ENCODE data around the gene RYK. TPM values are rescaled to one million over a fixed set of nuclear protein-coding genes. Genes with fewer than 3 reads are reported as not detected.

Gene RYK
- total RNA-seq, 4 donors from 2014 or later, result 54.3 to 225 (median 138) TPM

DNA sequence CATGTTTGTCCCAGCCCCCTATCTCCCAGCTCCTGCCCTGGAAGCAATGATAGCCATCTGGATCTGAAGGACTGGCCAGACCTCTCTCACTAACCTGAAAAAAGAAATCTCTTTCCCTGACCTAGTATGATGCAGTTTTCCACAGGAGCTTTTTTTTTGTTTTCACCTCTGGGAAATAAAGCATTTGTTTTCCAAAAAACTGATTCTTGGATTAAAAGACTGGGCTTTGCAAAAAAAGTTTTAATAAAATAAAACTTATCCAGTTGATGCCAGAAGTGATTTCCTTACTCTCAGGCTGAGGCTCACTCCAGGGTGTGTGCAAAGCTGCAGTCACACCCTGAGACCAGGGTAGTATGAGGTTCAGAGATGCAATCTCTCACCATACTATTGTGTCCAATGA, 104.0 kb downstream of the RYK start:
- TF ChIP-seq, protein P1, sequence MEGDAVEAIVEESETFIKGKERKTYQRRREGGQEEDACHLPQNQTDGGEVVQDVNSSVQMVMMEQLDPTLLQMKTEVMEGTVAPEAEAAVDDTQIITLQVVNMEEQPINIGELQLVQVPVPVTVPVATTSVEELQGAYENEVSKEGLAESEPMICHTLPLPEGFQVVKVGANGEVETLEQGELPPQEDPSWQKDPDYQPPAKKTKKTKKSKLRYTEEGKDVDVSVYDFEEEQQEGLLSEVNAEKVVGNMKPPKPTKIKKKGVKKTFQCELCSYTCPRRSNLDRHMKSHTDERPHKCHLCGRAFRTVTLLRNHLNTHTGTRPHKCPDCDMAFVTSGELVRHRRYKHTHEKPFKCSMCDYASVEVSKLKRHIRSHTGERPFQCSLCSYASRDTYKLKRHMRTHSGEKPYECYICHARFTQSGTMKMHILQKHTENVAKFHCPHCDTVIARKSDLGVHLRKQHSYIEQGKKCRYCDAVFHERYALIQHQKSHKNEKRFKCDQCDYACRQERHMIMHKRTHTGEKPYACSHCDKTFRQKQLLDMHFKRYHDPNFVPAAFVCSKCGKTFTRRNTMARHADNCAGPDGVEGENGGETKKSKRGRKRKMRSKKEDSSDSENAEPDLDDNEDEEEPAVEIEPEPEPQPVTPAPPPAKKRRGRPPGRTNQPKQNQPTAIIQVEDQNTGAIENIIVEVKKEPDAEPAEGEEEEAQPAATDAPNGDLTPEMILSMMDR (IDR thresholded peaks at IDR 0.05), result no peak
- no peak for TF ChIP-seq POLR2A (IDR thresholded peaks at IDR 0.05)
- Histone ChIP-seq H3K9me3 (no peaks in the 10 kb centered on the region), H3K4me1 (no peaks in the 10 kb centered on the region), H3K27ac (no peak overlapping the region), H3K27me3 (no peaks in the 10 kb centered on the region), H3K36me3 (no peaks in the 10 kb centered on the region), H3K4me3 (no peak overlapping the region)
- intact Hi-C loops (cut with DNase I; ENCODE audit: low total_unique reads), result no loop called here
- DNase-seq, result no peak

- H3K27me3 ChIP-seq, result no peaks in the 10 kb centered on the region
- TF ChIP-seq POLR2A (IDR thresholded peaks at IDR 0.05), result no peak
- TF ChIP-seq, protein P1 (IDR thresholded peaks at IDR 0.05), result no peak
- no peaks in the 10 kb centered on the region for H3K4me1 ChIP-seq
- no peaks in the 10 kb centered on the region for H3K36me3 ChIP-seq
- H3K27ac ChIP-seq, result peak overlapping the region in 1 of 2 donors; percentile 15
- H3K4me3 ChIP-seq, result no peak overlapping the region
- H3K9me3 ChIP-seq, result no peaks in the 10 kb centered on the region
- DNase-seq, result no peak
- intact Hi-C loops (cut with DNase I; ENCODE audit: low total_unique reads), result no loop called here
Observed at GRCh38 chr3:134145183-134145582, 105.5 kb downstream of the RYK start.

DNA sequence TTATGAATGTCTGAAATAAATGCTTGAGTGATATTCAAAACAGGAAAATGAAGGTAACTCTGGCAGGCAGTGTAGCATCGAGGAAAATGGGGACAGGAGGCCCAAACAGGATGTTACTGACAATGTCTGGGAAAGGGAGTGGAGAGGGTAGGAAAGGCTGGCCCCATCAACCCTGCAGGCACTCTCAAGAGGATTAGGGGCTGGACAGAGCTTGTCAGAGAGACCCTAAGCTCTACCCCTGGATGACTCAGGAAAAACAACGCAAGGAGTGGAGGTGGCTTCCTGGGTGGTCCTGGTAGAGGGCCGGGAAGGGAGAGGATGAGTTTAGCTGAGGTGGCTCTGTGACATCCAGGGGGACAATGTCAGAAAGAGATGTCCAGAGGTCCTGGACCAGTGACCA, 106.0 kb downstream of the RYK start:
- intact Hi-C loops (cut with DNase I; ENCODE audit: low total_unique reads), result no loop called here
- Histone ChIP-seq H3K4me1 (no peaks in the 10 kb centered on the region), H3K27me3 (no peaks in the 10 kb centered on the region), H3K9me3 (no peaks in the 10 kb centered on the region), H3K27ac (peak overlapping the region in 1 of 2 donors; percentile 15), H3K36me3 (no peaks in the 10 kb centered on the region), H3K4me3 (no peak overlapping the region)
- DNase-seq, result no peak
- TF ChIP-seq, protein P1 (IDR thresholded peaks at IDR 0.05), result no peak
- TF ChIP-seq POLR2A (IDR thresholded peaks at IDR 0.05), result no peak

DNA sequence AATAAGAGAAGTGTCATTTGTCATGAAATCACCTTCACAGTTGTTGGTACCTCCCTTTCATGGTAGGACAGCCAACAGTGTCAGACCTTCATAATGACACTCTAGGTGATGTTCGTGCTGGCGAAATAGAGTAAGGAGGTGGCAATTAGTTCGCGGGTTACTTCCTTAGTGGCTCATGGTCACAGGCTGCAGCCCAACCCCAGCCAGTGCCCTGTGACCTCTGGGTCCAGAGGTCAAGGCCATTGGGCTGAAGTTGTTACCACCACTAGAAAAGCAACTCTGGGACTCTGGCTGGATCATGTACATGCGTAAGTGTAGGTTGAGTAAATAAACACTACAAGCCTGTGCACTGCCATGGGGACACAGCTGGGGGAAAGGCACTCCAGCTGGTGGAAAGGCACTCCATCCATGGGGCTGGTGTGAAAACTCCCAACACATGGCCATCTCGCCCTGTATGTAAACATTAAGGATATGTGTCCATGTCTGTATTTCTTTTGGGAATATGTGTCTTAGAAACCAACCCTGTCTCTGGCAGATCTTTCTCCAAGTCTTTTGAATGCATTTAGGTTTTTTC, 106.7 kb downstream of the RYK start:
- Histone ChIP-seq H3K4me1 (no peaks in the 10 kb centered on the region), H3K27ac (no peak overlapping the region)
- intact Hi-C loops (cut with DNase I; ENCODE audit: low total_unique reads), result no loop called here

DNA sequence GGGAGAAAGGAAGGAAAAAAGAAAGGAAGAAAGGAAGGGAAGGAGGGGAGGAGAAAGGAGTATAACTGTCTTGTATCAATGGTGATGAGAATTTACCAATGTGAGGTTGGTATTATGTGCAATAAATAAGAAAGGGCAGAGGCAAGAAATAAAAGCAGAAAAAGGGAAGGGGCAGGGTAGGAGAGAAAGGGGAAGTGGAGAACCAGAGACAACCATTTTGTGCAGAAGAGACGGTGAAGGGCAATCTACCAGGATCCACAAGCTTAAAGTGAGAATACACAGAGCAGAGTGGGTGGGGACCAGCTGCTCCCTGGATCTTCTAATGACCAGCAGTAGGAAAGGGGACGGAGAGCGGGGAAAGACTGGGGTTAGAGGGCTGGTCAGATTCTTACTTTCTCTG, 114.1 kb downstream of the RYK start:
- Histone ChIP-seq H3K4me1 (no peaks in the 10 kb centered on the region), H3K36me3 (no peaks in the 10 kb centered on the region), H3K27me3 (no peaks in the 10 kb centered on the region), H3K4me3 (no peak overlapping the region), H3K9me3 (no peaks in the 10 kb centered on the region), H3K27ac (no peak overlapping the region)
- DNase-seq, result no peak
- TF ChIP-seq, protein P1 (IDR thresholded peaks at IDR 0.05), result no peak
- no peak for TF ChIP-seq POLR2A (IDR thresholded peaks at IDR 0.05)
- intact Hi-C loops (cut with DNase I; ENCODE audit: low total_unique reads), result no loop called here

More for the DNA sequence above, 106.7 kb downstream of the RYK start:
- no peaks in the 10 kb centered on the region for H3K27me3 ChIP-seq
- H3K9me3 ChIP-seq, result no peaks in the 10 kb centered on the region
- no peaks in the 10 kb centered on the region for H3K36me3 ChIP-seq
- TF ChIP-seq, protein P1 (IDR thresholded peaks at IDR 0.05), result no peak
- TF ChIP-seq POLR2A (IDR thresholded peaks at IDR 0.05), result no peak
- DNase-seq, result no peak
- H3K4me3 ChIP-seq, result no peak overlapping the region
